Measurements from ENCODE around the gene ATP10B. TPM values are rescaled to one million over a fixed set of nuclear protein-coding genes. Genes with fewer than 3 reads are reported as not detected.

ATP10B gene
- total and polyA plus RNA-seq, 10 of the 15 experiments (the other 5 are each of a cell fraction or from before 2014, with no cell fraction given), result not detected

GRCh38 chr5:160720822-160721221 is 131.2 kb downstream of the ATP10B start:
- Histone ChIP-seq H3K27me3 (replicated peaks in 1 of 2; ENCODE audit: control insufficient read depth in 2 of 2, insufficient read depth in 2 of 2, low read length in 1 of 2) (0 out of 4 replicates have a peak, but pooled peaks cover 0 to 1% of the 10 kb centered on the region in 2 experiments), H4K20me1 (ENCODE audit: control insufficient read depth, insufficient read depth) (no peaks in the 10 kb centered on the region), H3K4me1 (ENCODE audit: control insufficient read depth, insufficient read depth, low read length) (no peaks in the 10 kb centered on the region), H3K9ac (ENCODE audit: control insufficient read depth, insufficient read depth, low read length) (no peak overlapping the region), H3K79me2 (ENCODE audit: control insufficient read depth, insufficient read depth, low read length) (no peaks in the 10 kb centered on the region), H3K9me3 (replicated peaks; ENCODE audit: control insufficient read depth, insufficient read depth, low read length) (no peaks in the 10 kb centered on the region), H3K27ac (ENCODE audit: control insufficient read depth, insufficient read depth) (no peak overlapping the region), H2AFZ (ENCODE audit: control insufficient read depth, low read depth, low read length) (no peak overlapping the region), H3K4me2 (ENCODE audit: control insufficient read depth, insufficient read depth) (no peak overlapping the region), H3K36me3 (ENCODE audit: control insufficient read depth in 2 of 2, insufficient read depth in 2 of 2, low read length in 1 of 2) (no peaks in the 10 kb centered on the region), H3K4me3 (no peak overlapping the region)
- FAIRE-seq (no peak), DNase-seq (ENCODE audit: low read depth, low spot score) (no peak), ATAC-seq (no peak)
- intact Hi-C loops (cut with micrococcal nuclease; ENCODE audit: unreplicated experiment), result no loop called here
- POLR2A ChIA-PET, result no interaction called here
- SMC1A ChIA-PET (ENCODE audit: uncharacterized antibody, unreplicated experiment), result interaction anchor here (0.6 to 2.0 kb wide), 4 partner anchors 15 to 1404 kb away, joined by 3 to 4 read pairs (median 4); no protein-coding TSS in a partner anchor
- no TSS peak for BruUV-seq (replicated peaks)
- RAD21 ChIA-PET (ENCODE audit: unreplicated experiment), result no interaction called here
- WGBS (ENCODE audit: insufficient coverage, insufficient replicate concordance, low lambda C conversion rate, missing lambda C conversion rate), result 34% methylated on average over 3 of the region's 3 CpGs
- TF ChIP-seq, protein P1, sequence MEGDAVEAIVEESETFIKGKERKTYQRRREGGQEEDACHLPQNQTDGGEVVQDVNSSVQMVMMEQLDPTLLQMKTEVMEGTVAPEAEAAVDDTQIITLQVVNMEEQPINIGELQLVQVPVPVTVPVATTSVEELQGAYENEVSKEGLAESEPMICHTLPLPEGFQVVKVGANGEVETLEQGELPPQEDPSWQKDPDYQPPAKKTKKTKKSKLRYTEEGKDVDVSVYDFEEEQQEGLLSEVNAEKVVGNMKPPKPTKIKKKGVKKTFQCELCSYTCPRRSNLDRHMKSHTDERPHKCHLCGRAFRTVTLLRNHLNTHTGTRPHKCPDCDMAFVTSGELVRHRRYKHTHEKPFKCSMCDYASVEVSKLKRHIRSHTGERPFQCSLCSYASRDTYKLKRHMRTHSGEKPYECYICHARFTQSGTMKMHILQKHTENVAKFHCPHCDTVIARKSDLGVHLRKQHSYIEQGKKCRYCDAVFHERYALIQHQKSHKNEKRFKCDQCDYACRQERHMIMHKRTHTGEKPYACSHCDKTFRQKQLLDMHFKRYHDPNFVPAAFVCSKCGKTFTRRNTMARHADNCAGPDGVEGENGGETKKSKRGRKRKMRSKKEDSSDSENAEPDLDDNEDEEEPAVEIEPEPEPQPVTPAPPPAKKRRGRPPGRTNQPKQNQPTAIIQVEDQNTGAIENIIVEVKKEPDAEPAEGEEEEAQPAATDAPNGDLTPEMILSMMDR (IDR thresholded peaks at IDR 0.05 in 2 of 3, conservative IDR thresholded peaks at IDR 0.05 in 1 of 3; ENCODE audit: control insufficient read depth in 2 of 3, extremely low read depth in 1 of 3, insufficient read depth in 1 of 3, low read depth in 3 of 3, low read length in 3 of 3), result no peak
- TF ChIP-seq DPF2 (IDR thresholded peaks at IDR 0.05) (no peak), IKZF1 (conservative IDR thresholded peaks at IDR 0.05) (no peak), NFIC (IDR thresholded peaks at IDR 0.05; ENCODE audit: low read depth, low read length) (no peak), ZNF274 (IDR thresholded peaks at IDR 0.05; ENCODE audit: insufficient read depth, insufficient read length) (no peak), BCL11A (IDR thresholded peaks at IDR 0.05; ENCODE audit: low read depth, low read length) (no peak), RB1 (IDR thresholded peaks at IDR 0.05; ENCODE audit: borderline replicate concordance) (no peak), ZZZ3 (IDR thresholded peaks at IDR 0.05; ENCODE audit: control insufficient read depth, insufficient read length, low read depth) (no peak), E4F1 (IDR thresholded peaks at IDR 0.05; ENCODE audit: borderline replicate concordance, partially characterized antibody) (no peak), MYB (IDR thresholded peaks at IDR 0.05; ENCODE audit: borderline replicate concordance, low read depth, low read length) (no peak), HSF1 (IDR thresholded peaks at IDR 0.05; ENCODE audit: low read depth, low read length) (no peak), NFXL1 (IDR thresholded peaks at IDR 0.05; ENCODE audit: borderline replicate concordance) (no peak), SP1 (IDR thresholded peaks at IDR 0.05; ENCODE audit: low read depth, low read length) (no peak), JUNB (IDR thresholded peaks at IDR 0.05) (no peak)
- TF ChIP-seq, protein P2, sequence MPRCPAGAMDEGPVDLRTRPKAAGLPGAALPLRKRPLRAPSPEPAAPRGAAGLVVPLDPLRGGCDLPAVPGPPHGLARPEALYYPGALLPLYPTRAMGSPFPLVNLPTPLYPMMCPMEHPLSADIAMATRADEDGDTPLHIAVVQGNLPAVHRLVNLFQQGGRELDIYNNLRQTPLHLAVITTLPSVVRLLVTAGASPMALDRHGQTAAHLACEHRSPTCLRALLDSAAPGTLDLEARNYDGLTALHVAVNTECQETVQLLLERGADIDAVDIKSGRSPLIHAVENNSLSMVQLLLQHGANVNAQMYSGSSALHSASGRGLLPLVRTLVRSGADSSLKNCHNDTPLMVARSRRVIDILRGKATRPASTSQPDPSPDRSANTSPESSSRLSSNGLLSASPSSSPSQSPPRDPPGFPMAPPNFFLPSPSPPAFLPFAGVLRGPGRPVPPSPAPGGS (IDR thresholded peaks at IDR 0.05; ENCODE audit: borderline replicate concordance, insufficient read depth, low read depth, low read length, poor library complexity, severe bottlenecking), result no peak
- TF ChIP-seq, protein P3, sequence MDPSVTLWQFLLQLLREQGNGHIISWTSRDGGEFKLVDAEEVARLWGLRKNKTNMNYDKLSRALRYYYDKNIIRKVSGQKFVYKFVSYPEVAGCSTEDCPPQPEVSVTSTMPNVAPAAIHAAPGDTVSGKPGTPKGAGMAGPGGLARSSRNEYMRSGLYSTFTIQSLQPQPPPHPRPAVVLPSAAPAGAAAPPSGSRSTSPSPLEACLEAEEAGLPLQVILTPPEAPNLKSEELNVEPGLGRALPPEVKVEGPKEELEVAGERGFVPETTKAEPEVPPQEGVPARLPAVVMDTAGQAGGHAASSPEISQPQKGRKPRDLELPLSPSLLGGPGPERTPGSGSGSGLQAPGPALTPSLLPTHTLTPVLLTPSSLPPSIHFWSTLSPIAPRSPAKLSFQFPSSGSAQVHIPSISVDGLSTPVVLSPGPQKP (IDR thresholded peaks at IDR 0.05; ENCODE audit: low read depth, low read length), result no peak
- CTCF ChIA-PET, result interaction anchor here (1.1 kb wide), 1 partner anchor 9 kb away, joined by 3 read pairs; no protein-coding TSS in a partner anchor
- in situ Hi-C loops (cut with MboI), result no loop called here

Measured in GM12878 (cell line).